ENCODE measurements around the gene AZGP1.

AZGP1 gene

GRCh38 chr7:99927536-99927935, 48.3 kb downstream of the AZGP1 start:
- H3K4me3 ChIP-seq (ENCODE audit: low read length), result no peak overlapping the region
- TF ChIP-seq CTCF (conservative IDR thresholded peaks at IDR 0.05; ENCODE audit: low read length), result no peak

GRCh38 chr7:99926321-99926720, 49.5 kb downstream of the AZGP1 start:
- no peak overlapping the region for H3K4me3 ChIP-seq (ENCODE audit: low read length)
- DNase-seq (ENCODE audit: low read depth), result no peak
- TF ChIP-seq CTCF (conservative IDR thresholded peaks at IDR 0.05; ENCODE audit: low read length), result no peak

More at GRCh38 chr7:99927536-99927935, 48.3 kb downstream of the AZGP1 start:
- no peak for DNase-seq (ENCODE audit: low read depth)

GRCh38 chr7:99923200-99923599, 52.6 kb downstream of the AZGP1 start:
- no peak overlapping the region for H3K4me3 ChIP-seq (ENCODE audit: low read length)
- DNase-seq (ENCODE audit: low read depth), result no peak
- TF ChIP-seq CTCF (conservative IDR thresholded peaks at IDR 0.05; ENCODE audit: low read length), result no peak

GRCh38 chr7:99920149-99920548, 55.7 kb downstream of the AZGP1 start:
- H3K4me3 ChIP-seq (ENCODE audit: low read length), result peak overlapping the region; percentile 89
- DNase-seq (ENCODE audit: low read depth), result no peak
- TF ChIP-seq CTCF (conservative IDR thresholded peaks at IDR 0.05; ENCODE audit: low read length), result no peak

- no peak for DNase-seq (ENCODE audit: low read depth)
- TF ChIP-seq CTCF (conservative IDR thresholded peaks at IDR 0.05; ENCODE audit: low read length), result no peak
- H3K4me3 ChIP-seq (ENCODE audit: low read length), result peak overlapping the region; percentile 89
These were observed 56.1 kb downstream of the AZGP1 start for GRCh38 chr7:99919814-99920112.

- 0 out of 2 replicates have a peak, but pooled peaks have one; percentile 1 for TF ChIP-seq CTCF (conservative IDR thresholded peaks at IDR 0.05; ENCODE audit: low read length)
- peak; percentile 93 for DNase-seq (ENCODE audit: low read depth)
- peak within 1 kb of the TSS; percentile 89 for H3K4me3 ChIP-seq (ENCODE audit: low read length)
These were observed 56.6 kb downstream of the AZGP1 start, which contains the start of gene TRIM4 for GRCh38 chr7:99918959-99919813. TSS of gene TRIM4 (minus strand) at chr7:99919530. CDS start at chr7:99919401, 129 bp downstream.

Measured in AG10803 (cell line).